ENCODE measurements around the gene DCD. TPM values are rescaled to one million over a fixed set of nuclear protein-coding genes. Genes with fewer than 3 reads are reported as not detected.

DCD gene
- total RNA-seq, 1 experiment from 2014 or later = not detected

DNA sequence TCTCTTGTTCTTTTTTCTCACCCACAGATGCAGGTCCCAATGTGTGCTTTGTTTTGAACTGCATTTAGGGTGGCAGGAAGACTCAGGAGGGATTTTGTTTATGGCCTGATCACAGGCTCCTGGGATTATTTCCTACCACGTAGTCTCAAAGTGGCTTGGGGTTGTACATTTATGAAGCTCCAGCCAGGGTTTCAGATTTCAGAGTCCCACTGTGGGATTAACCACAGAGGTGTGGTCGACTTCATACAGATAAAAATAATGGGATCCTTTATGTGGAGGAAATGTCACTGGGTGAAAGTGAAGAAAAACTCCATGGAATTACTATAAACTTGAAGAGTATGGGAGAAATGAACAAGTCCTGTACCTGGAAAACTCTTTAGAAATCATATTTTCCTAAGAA, 45.5 kb downstream of the DCD start:
- Histone ChIP-seq H3K27ac (ENCODE audit: low read depth, low read length, poor library complexity, severe bottlenecking) (peak overlapping the region; percentile 90), H3K4me3 (ENCODE audit: low read depth, low read length, poor library complexity, severe bottlenecking) (peak overlapping the region; percentile 16), H3K27me3 (replicated peaks; ENCODE audit: insufficient read depth, low read depth, low read length, poor library complexity) (no peaks in the 10 kb centered on the region), H3K36me3 (ENCODE audit: insufficient read depth, low read length, poor library complexity, severe bottlenecking) (no peaks in the 10 kb centered on the region), H3K4me1 (ENCODE audit: insufficient read depth, low read length, poor library complexity, severe bottlenecking) (peaks cover 29% of the 10 kb centered on the region), H3K9me3 (ENCODE audit: low read depth, low read length, poor library complexity, severe bottlenecking) (no peaks in the 10 kb centered on the region)
- TF ChIP-seq EZH2 (IDR thresholded peaks at IDR 0.05; ENCODE audit: borderline replicate concordance, low read depth, low read length, poor library complexity, severe bottlenecking) (no peak), CTCF (conservative IDR thresholded peaks at IDR 0.05; ENCODE audit: low read depth, low read length) (no peak)
- ChIA-PET CTCF (interaction anchor here (0.6 to 1.9 kb wide), 2 partner anchors 23 to 120 kb away, joined by 4 to 8 read pairs; no protein-coding TSS in a partner anchor), POLR2A (ENCODE audit: low non-redundant PET) (no interaction called here)
- DNase-seq (ENCODE audit: low spot score) = peak; percentile 63
- no TSS peak for BruUV-seq (replicated peaks)
- intact Hi-C loops (cut with micrococcal nuclease; ENCODE audit: unreplicated experiment) = loop anchor here (1.0 to 5.0 kb wide), 2 partner anchors 22 to 100 kb away; no protein-coding TSS in a partner anchor

DNA sequence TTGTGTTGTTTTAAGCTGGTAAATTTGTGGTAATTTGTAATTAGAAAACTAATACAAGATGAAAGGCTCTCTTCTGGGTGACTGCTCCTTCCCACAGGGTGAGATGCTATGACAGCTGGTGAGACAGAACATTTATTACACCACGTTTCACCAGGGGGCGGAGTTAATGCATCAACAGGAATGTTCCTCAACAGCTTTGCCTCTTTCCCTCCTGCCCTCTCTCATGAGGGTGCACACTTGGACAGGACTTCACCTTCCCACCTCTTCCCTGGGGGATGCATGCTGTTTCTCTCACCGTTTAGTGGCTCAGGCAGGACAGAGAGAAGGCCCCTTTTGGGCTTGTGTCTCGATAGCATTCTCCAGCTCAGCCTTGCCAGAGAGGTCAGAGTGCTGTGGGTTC, 46.3 kb downstream of the DCD start:
- BruUV-seq (replicated peaks) = no TSS peak
- H3K27me3 ChIP-seq (replicated peaks; ENCODE audit: insufficient read depth, low read depth, low read length, poor library complexity) = no peaks in the 10 kb centered on the region
- peaks cover 35% of the 10 kb centered on the region for H3K4me1 ChIP-seq (ENCODE audit: insufficient read depth, low read length, poor library complexity, severe bottlenecking)
- no peaks in the 10 kb centered on the region for H3K36me3 ChIP-seq (ENCODE audit: insufficient read depth, low read length, poor library complexity, severe bottlenecking)
- TF ChIP-seq EZH2 (IDR thresholded peaks at IDR 0.05; ENCODE audit: borderline replicate concordance, low read depth, low read length, poor library complexity, severe bottlenecking) (no peak), CTCF (conservative IDR thresholded peaks at IDR 0.05; ENCODE audit: low read depth, low read length) (peak; percentile 34)
- no peaks in the 10 kb centered on the region for H3K9me3 ChIP-seq (ENCODE audit: low read depth, low read length, poor library complexity, severe bottlenecking)
- peak overlapping the region; percentile 16 for H3K4me3 ChIP-seq (ENCODE audit: low read depth, low read length, poor library complexity, severe bottlenecking)
- ChIA-PET CTCF (interaction anchor here (0.6 to 1.9 kb wide), 2 partner anchors 22 to 24 kb away, joined by 4 to 5 read pairs; no protein-coding TSS in a partner anchor), POLR2A (ENCODE audit: low non-redundant PET) (interaction anchor here (0.5 kb wide), 1 partner anchor 1523 kb away, joined by 5 read pairs; no protein-coding TSS in a partner anchor)
- intact Hi-C loops (cut with micrococcal nuclease; ENCODE audit: unreplicated experiment) = loop anchor here (5.0 kb wide), 1 partner anchor 100 kb away; no protein-coding TSS in a partner anchor
- H3K27ac ChIP-seq (ENCODE audit: low read depth, low read length, poor library complexity, severe bottlenecking) = peak overlapping the region; percentile 90
- peak; percentile 87 for DNase-seq (ENCODE audit: low spot score)

- BruUV-seq (replicated peaks) = no TSS peak
- TF ChIP-seq EZH2 (IDR thresholded peaks at IDR 0.05; ENCODE audit: borderline replicate concordance, low read depth, low read length, poor library complexity, severe bottlenecking) (no peak), CTCF (conservative IDR thresholded peaks at IDR 0.05; ENCODE audit: low read depth, low read length) (no peak)
- ChIA-PET POLR2A (ENCODE audit: low non-redundant PET) (no interaction called here), CTCF (no interaction called here)
- peaks cover 38% of the 10 kb centered on the region for H3K4me1 ChIP-seq (ENCODE audit: insufficient read depth, low read length, poor library complexity, severe bottlenecking)
- DNase-seq (ENCODE audit: low spot score) = no peak
- H3K27ac ChIP-seq (ENCODE audit: low read depth, low read length, poor library complexity, severe bottlenecking) = no peak overlapping the region
- intact Hi-C loops (cut with micrococcal nuclease; ENCODE audit: unreplicated experiment) = loop anchor here (5.0 to 10.0 kb wide), 2 partner anchors 126 to 358 kb away; no protein-coding TSS in a partner anchor
- no peak overlapping the region for H3K4me3 ChIP-seq (ENCODE audit: low read depth, low read length, poor library complexity, severe bottlenecking)
- no peaks in the 10 kb centered on the region for H3K27me3 ChIP-seq (replicated peaks; ENCODE audit: insufficient read depth, low read depth, low read length, poor library complexity)
- H3K36me3 ChIP-seq (ENCODE audit: insufficient read depth, low read length, poor library complexity, severe bottlenecking) = no peaks in the 10 kb centered on the region
- H3K9me3 ChIP-seq (ENCODE audit: low read depth, low read length, poor library complexity, severe bottlenecking) = no peaks in the 10 kb centered on the region
Measured at GRCh38 chr12:54598970-54599369, 49.2 kb downstream of the DCD start.

All from A673 (cell line).